Fibroblast of villous mesenchyme (primary cell): ENCODE data around the gene COL20A1. TPM values are rescaled to one million over a fixed set of nuclear protein-coding genes. Genes with fewer than 3 reads are reported as not detected.

Experiments
- DNase-seq: peaks from one replicate; pipeline ENCODE4 v3.0.0-alpha.2; 2010; ENCODE audit warnings: low read depth
- H3K4me3 ChIP-seq: 2 replicates; pipeline ENCODE4 v1.5.1; 2011; ENCODE audit warnings: low read depth, mild to moderate bottlenecking, low read length
- CTCF ChIP-seq: IDR thresholded peaks from 2 replicates; pipeline ENCODE4 v1.5.1; 2012; ENCODE audit warnings: low read depth, mild to moderate bottlenecking, low read length; ENCODE audit not compliant: insufficient read depth
- total RNA-seq: library from RNA; depleted of rRNA; stranded (reverse); fragments of >200 nt; gene quantifications from 2 replicates; pipeline ENCODE4 v1.2.3, GENCODE V29; 2012

The COL20A1 gene
- under 0.01 TPM in 1 of 2 replicates, not detected in the other for total RNA-seq

GRCh38 chr20:63292904-63293303, at the start of gene COL20A1:
Gene COL20A1, plus strand, starts transcription at chr20:63293186. Its CDS starts 1,922 bp downstream, at chr20:63295108.
- DNase-seq = no peak
- no peak for TF ChIP-seq CTCF
- H3K4me3 ChIP-seq = no peak within 1 kb of the TSS

GRCh38 chr20:63243604-63244247, 49.3 kb upstream of the COL20A1 start:
- no peak for DNase-seq
- no peak overlapping the region for H3K4me3 ChIP-seq
- no peak for TF ChIP-seq CTCF

GRCh38 chr20:63244468-63244867, 48.5 kb upstream of the COL20A1 start:
- no peak for DNase-seq
- H3K4me3 ChIP-seq = no peak overlapping the region
- no peak for TF ChIP-seq CTCF

- TF ChIP-seq CTCF = no peak
- H3K4me3 ChIP-seq = no peak overlapping the region
- DNase-seq = no peak
These were observed 46.3 kb upstream of the COL20A1 start for GRCh38 chr20:63246490-63247288.

GRCh38 chr20:63247671-63248228, 45.2 kb upstream of the COL20A1 start:
- TF ChIP-seq CTCF = no peak
- no peak for DNase-seq
- no peak overlapping the region for H3K4me3 ChIP-seq

GRCh38 chr20:63248835-63249591, 44.0 kb upstream of the COL20A1 start:
- no peak for DNase-seq
- TF ChIP-seq CTCF = no peak

More at GRCh38 chr20:63248835-63249591, 44.0 kb upstream of the COL20A1 start:
- no peak overlapping the region for H3K4me3 ChIP-seq
